Fibroblast of lung (primary cell): ENCODE measurements around the gene DDO.

ENCODE experiments used
- EZH2 ChIP-seq: IDR thresholded peaks from 2 replicates; pipeline ENCODE4 v1.5.1; 2012; ENCODE audit warnings: low read length, control low read depth, mild to moderate bottlenecking; ENCODE audit errors: missing control alignments
- TF ChIP-seq, protein P1 (sequence below), 2 donors: IDR thresholded peaks in 1 of 2; conservative IDR thresholded peaks in 1 of 2; 1 replicate in 1 of 2; 2 replicates in 1 of 2; pipeline ENCODE4 v1.5.1; 2011 to 2012; ENCODE audit warnings: low read length in 2 of 2, control low read depth in 1 of 2, inconsistent platforms in 1 of 2, low read depth in 1 of 2, mild to moderate bottlenecking in 1 of 2

DNA sequence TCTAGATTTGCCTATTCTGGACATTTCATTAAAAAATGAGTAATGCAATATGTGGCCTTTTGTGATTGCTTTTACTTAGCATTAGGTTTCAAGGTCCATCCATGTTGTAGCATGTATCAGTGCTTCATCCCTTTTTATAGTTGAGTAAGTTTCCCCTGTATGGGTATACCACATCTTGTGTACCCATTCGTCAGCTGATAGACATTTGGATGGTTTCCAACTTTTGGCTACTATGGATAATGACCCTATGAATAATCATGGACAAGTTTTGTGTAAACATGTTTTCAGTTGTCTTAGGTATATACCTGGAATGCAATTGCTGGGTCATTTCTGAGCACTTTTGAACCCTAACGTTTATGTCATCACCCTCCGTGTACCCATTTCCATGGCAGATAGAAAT is 72.6 kb downstream of the DDO start:
- TF ChIP-seq, protein P1, sequence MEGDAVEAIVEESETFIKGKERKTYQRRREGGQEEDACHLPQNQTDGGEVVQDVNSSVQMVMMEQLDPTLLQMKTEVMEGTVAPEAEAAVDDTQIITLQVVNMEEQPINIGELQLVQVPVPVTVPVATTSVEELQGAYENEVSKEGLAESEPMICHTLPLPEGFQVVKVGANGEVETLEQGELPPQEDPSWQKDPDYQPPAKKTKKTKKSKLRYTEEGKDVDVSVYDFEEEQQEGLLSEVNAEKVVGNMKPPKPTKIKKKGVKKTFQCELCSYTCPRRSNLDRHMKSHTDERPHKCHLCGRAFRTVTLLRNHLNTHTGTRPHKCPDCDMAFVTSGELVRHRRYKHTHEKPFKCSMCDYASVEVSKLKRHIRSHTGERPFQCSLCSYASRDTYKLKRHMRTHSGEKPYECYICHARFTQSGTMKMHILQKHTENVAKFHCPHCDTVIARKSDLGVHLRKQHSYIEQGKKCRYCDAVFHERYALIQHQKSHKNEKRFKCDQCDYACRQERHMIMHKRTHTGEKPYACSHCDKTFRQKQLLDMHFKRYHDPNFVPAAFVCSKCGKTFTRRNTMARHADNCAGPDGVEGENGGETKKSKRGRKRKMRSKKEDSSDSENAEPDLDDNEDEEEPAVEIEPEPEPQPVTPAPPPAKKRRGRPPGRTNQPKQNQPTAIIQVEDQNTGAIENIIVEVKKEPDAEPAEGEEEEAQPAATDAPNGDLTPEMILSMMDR (conservative IDR thresholded peaks at IDR 0.05 in 1 of 2, IDR thresholded peaks at IDR 0.05 in 1 of 2; ENCODE audit: low read depth in 1 of 2, low read length in 2 of 2), result no peak
- no peak for TF ChIP-seq EZH2
